HFFc6 (cell line): ENCODE results near the gene FSTL4. TPM values are rescaled to one million over a fixed set of nuclear protein-coding genes. Genes with fewer than 3 reads are reported as not detected.

Experiments used
- DNase-seq: peaks from one replicate; pipeline ENCODE4 v3.0.0-alpha.2; 2018
- H3K27ac Mint-ChIP-seq: 2 replicates; pipeline ENCODE4 v1.8.0; 2020; ENCODE audit warnings: mild to moderate bottlenecking, mixed read lengths
- H3K27me3 Mint-ChIP-seq: 2 replicates; pipeline ENCODE4 v1.8.0; 2021; ENCODE audit warnings: mild to moderate bottlenecking, moderate library complexity, mixed read lengths; ENCODE audit not compliant: insufficient read depth
- H3K36me3 Mint-ChIP-seq: 2 replicates; pipeline ENCODE4 v1.8.0; 2021; ENCODE audit warnings: low read depth, mixed read lengths
- H3K4me1 Mint-ChIP-seq: 2 replicates; pipeline ENCODE4 v1.8.0; 2020; ENCODE audit warnings: low read depth, mixed read lengths
- H3K4me3 Mint-ChIP-seq: 2 replicates; pipeline ENCODE4 v1.8.0; 2020; ENCODE audit warnings: mild to moderate bottlenecking, moderate library complexity, mixed read lengths
- H3K9me3 Mint-ChIP-seq: 2 replicates; pipeline ENCODE4 v1.8.0; 2020; ENCODE audit warnings: mild to moderate bottlenecking, mixed read lengths
- total RNA-seq, 6 experiments: library from RNA; stranded (reverse); fragmentation: NEBNext Ultra II Directional; extraction: Animal tissue kit (Norgen Biotek cat#: 25700); gene quantifications; 2 replicates in 1 of 6; 3 replicates in 5 of 6; pipeline ENCODE4 v1.2.3, GENCODE V29; 2021
- TF ChIP-seq, protein P1 (sequence below): fragments of 200-600 bp; sonication (generic); IDR thresholded peaks from 2 replicates; pipeline ENCODE4 v1.5.0; 2021; ENCODE audit warnings: antibody characterized with exemption, mild to moderate bottlenecking

FSTL4 gene
- total RNA-seq, 6 experiments from 2014 or later: not detected

DNA sequence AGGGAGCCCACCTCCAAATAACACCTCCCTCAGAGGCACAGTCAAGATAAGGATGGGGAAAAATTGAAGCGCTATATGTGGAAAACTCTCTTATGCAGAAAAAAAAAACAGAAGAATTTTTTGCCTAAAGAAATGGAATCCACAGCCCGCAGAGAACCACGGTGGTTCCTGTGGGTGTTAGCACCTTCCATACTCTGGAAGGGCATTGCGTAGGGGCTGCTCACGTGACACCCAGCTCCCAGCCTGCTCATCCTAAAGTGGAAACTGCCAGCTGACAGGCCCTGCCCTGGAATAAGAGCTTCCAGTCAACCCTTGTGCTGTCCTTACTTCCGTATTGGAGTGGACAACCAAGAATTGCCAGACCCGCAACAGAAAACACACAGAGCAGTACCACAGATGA, 142.5 kb downstream of the FSTL4 start:
- DNase-seq: no peak
- Mint-ChIP-seq H3K4me3 (no peak overlapping the region), H3K27ac (no peak overlapping the region), H3K36me3 (no peaks in the 10 kb centered on the region), H3K9me3 (no peaks in the 10 kb centered on the region), H3K4me1 (no peaks in the 10 kb centered on the region), H3K27me3 (peaks cover 19% of the 10 kb centered on the region)
- TF ChIP-seq, protein P1, sequence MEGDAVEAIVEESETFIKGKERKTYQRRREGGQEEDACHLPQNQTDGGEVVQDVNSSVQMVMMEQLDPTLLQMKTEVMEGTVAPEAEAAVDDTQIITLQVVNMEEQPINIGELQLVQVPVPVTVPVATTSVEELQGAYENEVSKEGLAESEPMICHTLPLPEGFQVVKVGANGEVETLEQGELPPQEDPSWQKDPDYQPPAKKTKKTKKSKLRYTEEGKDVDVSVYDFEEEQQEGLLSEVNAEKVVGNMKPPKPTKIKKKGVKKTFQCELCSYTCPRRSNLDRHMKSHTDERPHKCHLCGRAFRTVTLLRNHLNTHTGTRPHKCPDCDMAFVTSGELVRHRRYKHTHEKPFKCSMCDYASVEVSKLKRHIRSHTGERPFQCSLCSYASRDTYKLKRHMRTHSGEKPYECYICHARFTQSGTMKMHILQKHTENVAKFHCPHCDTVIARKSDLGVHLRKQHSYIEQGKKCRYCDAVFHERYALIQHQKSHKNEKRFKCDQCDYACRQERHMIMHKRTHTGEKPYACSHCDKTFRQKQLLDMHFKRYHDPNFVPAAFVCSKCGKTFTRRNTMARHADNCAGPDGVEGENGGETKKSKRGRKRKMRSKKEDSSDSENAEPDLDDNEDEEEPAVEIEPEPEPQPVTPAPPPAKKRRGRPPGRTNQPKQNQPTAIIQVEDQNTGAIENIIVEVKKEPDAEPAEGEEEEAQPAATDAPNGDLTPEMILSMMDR: no peak

DNA sequence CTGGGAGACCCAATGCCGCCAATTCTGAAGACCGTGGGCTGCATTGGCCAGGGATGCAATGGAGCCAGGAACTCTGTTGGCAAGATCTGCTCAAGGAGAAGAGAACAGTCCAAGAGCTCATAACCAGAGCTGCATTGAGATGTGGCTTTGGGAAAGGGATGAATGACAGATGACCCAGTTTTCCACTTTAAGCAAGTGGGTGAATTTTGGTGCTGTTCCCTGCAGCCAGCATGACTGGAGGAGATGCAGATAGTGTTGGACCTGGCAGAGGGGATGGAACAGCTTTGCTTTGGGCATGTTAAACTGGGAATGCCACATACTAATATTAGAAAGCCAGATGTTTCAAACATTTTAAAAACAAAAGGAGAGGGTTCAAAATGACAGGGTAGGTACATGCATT, 143.1 kb downstream of the FSTL4 start:
- Mint-ChIP-seq H3K4me3 (no peak overlapping the region), H3K9me3 (no peaks in the 10 kb centered on the region), H3K27ac (no peak overlapping the region), H3K36me3 (no peaks in the 10 kb centered on the region), H3K4me1 (no peaks in the 10 kb centered on the region), H3K27me3 (peaks cover 14% of the 10 kb centered on the region)
- TF ChIP-seq, protein P1: no peak
- no peak for DNase-seq

DNA sequence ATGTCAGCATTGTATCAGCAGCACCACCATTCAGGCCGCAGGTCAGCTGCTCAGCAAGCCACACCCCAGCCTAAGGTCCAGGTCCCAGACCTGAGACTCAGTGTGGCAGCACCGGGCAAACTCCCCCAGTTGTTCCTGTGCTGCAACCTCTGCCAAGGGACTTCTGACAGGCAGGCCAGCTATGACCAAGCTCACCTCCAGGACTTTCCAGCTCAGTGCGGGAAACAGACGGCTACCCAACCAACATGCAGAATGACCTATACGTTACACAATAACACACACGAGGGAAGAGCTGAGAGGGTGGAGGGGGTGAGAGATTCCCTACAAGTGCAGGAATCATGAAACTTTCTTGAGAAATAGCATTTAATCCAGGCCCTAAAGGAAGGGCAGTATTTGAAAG, 143.7 kb downstream of the FSTL4 start:
- no peaks in the 10 kb centered on the region for H3K4me1 Mint-ChIP-seq
- no peak for DNase-seq
- no peaks in the 10 kb centered on the region for H3K36me3 Mint-ChIP-seq
- TF ChIP-seq, protein P1: no peak
- H3K27me3 Mint-ChIP-seq: peaks cover 8% of the 10 kb centered on the region
- no peak overlapping the region for H3K4me3 Mint-ChIP-seq
- no peaks in the 10 kb centered on the region for H3K9me3 Mint-ChIP-seq
- no peak overlapping the region for H3K27ac Mint-ChIP-seq

DNA sequence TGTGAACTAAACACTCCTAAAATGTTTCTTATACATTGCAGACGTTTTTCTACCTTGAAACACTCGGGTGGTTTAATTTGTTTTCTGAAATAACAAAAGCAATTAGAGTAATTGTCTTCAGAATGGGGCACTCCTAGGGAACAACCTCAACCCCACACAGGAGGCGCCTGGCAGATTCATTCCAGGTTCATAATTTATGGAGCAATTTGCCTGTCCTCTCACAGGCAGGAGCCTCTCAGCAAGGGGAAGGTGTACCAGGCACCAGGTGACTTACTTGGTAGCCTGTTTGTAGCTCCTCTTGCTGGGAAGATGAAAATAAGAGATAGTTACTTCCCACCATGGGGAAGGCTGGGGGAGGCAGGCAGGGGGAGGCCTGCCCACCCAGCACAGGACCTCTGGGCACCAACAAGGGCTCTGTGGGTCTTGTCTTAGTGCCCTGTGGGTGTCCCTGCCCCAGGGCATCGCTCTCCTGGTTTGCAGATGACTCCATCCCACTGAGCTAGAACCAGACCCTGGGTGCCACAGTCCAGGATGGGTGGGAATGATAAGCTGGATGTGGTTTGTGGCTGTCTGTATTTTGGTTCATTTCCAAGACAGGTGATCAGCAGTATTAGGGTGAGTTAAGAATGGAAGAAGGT, 144.4 kb downstream of the FSTL4 start:
- Mint-ChIP-seq H3K4me1 (no peaks in the 10 kb centered on the region), H3K36me3 (no peaks in the 10 kb centered on the region), H3K4me3 (no peak overlapping the region), H3K9me3 (no peaks in the 10 kb centered on the region), H3K27me3 (peaks cover 8% of the 10 kb centered on the region), H3K27ac (no peak overlapping the region)
- no peak for DNase-seq
- TF ChIP-seq, protein P1: no peak

DNA sequence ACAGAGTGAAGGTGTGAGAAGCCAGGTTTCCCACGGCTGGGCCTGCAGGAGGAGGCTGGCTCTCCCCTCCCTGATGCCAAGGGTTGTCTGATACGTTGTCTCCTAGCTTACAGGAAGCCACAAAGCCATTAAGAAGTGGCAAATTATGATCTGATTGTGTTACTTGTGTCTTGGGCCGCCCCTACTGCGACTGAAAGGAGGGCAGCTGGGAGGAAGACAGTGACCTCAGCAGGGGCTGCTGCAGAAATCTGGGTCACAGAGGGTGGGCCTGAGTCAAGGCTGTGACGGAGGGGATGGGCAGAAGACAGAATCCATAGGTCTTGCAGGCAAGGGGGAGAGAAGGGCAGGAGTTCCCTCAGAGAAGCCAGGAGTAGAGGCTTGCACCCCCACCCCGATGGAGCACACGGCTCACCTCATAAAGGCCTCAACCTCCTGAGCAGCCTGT, 145.0 kb downstream of the FSTL4 start:
- no peak overlapping the region for H3K27ac Mint-ChIP-seq
- no peak overlapping the region for H3K4me3 Mint-ChIP-seq

More for the DNA sequence above, 145.0 kb downstream of the FSTL4 start:
- no peaks in the 10 kb centered on the region for H3K9me3 Mint-ChIP-seq
- no peaks in the 10 kb centered on the region for H3K4me1 Mint-ChIP-seq
- DNase-seq: no peak
- TF ChIP-seq, protein P1: no peak
- no peaks in the 10 kb centered on the region for H3K36me3 Mint-ChIP-seq
- peaks cover 10% of the 10 kb centered on the region for H3K27me3 Mint-ChIP-seq
